Loucy (cell line): ENCODE results near the gene WWOX.

Experiments used
- CTCF ChIP-seq: fragments of 200-600 bp; sonication (generic); conservative IDR thresholded peaks from 2 replicates; pipeline ENCODE4 v1.5.1; 2014; ENCODE audit warnings: mild to moderate bottlenecking, antibody characterized with exemption, low read length
- EZH2phosphoT487 ChIP-seq: fragments of 200-600 bp; IDR thresholded peaks from 2 replicates; pipeline ENCODE4 v1.6.1; 2018; ENCODE audit warnings: antibody characterized with exemption, mild to moderate bottlenecking, moderate library complexity, borderline replicate concordance

GRCh38 chr16:78237841-78238240 lies 138.4 kb downstream of the WWOX start:
- TF ChIP-seq CTCF (no peak), EZH2phosphoT487 (no peak)
